ENCODE measurements around the gene FOSL2.

The FOSL2 gene

DNA sequence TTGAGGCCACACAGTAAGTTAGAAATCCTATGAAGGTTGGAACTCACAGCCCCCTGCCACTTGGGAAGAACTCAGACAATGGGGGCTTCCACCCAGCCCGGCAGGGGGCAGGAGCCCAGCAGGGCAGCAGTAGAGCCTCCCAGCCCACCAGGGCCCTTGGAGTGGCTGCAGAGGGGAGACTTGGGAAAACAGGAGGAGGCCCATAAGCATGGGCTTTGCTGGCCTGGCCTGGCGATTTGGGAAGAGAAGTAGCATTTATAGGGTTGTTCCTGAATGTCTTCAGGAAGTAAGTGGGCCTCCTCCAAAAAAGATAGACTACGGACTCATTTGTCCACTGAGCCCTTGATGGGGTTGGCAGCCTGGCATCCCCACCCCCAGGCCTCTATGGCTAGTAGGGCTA lies 17.4 kb upstream of the FOSL2 start:
- DNase-seq (ENCODE audit: low read depth), result no peak

DNA sequence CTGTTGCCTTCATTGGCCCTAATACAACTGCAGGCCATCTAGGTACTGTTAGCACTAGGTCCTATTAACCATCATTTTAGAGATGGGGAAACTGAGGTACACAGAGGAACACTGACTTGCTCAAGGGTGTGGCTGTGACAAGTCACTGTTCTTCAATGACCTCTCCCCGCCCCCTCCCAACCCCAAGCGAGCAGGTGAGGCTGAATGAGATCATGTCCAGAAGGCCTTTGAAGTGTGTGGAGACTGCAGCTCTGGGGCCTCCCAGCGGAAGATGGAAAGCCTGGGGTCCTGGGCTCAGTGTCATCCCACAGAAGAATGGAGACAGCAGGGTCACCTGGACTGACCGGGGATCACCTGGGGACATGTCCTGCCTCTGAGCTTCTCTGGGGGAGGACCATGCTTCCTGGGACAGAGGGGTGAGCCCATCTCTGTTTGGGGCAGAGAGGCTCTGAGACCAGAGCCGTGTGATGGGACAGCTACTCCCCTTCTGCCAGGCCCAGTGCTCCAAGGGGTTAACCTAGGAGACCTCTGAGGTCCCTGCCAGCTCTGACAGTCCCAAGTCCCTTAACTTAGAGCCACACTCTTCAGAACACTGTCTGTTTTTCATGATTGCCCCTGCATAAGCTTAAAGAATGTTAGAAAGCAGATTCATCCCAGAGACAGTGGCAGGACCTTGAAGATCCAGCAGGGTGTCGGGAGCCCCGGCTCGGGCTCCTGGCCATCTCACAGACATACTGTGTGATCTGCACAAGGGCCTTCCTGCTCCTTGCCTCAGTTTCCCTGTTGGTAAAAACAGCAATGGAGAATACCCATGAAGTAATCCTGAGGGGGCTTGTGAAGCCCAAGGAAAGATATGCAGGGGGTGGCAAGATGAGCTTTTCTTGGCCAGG lies 16.7 kb upstream of the FOSL2 start:
- DNase-seq (ENCODE audit: low read depth), result no peak

GRCh38 chr2:28377195-28377816 lies 15.4 kb upstream of the FOSL2 start:
- DNase-seq (ENCODE audit: low read depth), result no peak

GRCh38 chr2:28377984-28378678 lies 14.5 kb upstream of the FOSL2 start:
- no peak for DNase-seq (ENCODE audit: low read depth)

- no peak for DNase-seq (ENCODE audit: low read depth)
Measured at GRCh38 chr2:28378679-28379584, 13.7 kb upstream of the FOSL2 start.

DNA sequence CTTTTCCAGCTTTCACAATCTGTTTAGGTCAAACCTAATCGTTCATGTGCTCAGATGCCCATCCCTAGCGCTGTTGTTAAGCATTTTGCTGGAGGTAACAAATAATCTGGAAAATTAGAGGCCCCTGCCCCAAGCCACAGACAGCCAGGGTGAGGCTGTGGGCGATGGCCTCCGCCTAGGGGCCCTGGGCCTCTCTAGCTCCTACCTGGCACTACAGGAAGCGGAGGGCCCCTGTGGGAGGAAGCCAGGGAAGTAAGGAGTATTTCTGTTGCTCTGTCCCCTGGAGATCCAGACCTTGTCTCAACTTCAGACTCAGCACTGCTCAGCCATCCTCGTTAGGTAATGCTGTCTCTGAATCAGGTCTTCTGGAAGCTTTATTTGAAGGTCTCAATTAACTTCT lies 12.4 kb upstream of the FOSL2 start:
- DNase-seq (ENCODE audit: low read depth), result no peak

GRCh38 chr2:28381225-28382180 lies 11.2 kb upstream of the FOSL2 start:
- no peak for DNase-seq (ENCODE audit: low read depth)

DNA sequence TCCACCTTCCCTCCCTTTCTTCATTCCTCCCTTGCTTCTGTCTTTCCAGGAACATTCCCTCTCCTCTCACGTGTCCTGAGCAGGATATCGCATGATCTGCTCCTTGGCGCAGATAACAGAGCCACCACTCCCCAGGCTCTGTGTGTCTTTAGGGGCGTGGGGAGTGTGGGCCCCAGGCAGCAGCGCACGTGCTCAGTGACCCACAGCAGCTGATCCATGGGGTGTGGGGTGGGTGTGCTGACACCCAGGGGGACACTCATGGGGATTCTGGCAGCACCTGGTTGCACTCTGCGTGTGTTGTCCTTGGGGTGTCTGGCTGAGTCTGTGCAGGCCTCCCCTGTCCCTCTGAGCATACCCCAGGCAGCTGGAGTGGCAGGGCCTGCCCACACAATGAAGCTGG lies 9.9 kb upstream of the FOSL2 start:
- no peak for DNase-seq (ENCODE audit: low read depth)

DNA sequence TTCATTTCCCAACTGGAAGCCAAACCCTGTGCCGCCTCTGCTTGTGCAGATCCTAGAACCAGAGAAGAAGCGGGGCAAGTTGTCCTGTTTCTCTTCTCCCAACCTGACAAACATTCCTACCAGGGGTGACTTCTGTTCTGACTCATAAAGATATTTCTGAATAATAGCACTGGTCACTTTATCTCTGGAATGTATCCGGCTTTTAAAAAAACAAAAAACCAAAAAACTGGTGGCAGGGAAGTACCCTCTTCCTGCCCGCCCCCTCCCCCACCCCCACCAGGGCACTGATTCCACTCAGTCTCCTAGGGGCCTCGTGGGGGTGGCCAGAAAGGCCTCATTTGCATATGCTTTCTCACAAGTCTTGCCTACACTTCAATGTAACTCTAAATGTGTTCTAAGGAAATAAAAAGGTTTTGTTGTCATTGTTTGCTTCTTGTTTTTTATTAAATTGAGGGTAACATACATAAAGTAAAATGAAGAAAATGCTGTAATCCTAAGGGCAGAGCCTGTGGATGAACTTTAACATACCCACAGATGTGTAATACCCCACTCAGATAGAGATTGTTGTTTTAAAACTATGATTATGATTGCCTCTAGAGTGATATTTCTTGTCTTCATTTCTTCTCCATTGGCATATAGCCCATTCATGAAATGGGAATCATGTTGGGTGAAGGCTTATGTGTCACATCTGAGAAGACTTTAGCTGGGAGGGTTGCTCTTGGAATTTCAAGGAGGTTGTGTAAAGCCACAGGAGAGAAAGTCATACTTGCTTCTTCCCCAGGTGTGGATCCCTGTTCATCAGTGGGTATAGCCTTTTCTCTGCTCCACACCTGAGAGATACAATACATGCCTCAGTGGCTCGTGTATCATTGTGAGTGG lies 5.3 kb upstream of the FOSL2 start:
- DNase-seq (ENCODE audit: low read depth), result no peak

DNA sequence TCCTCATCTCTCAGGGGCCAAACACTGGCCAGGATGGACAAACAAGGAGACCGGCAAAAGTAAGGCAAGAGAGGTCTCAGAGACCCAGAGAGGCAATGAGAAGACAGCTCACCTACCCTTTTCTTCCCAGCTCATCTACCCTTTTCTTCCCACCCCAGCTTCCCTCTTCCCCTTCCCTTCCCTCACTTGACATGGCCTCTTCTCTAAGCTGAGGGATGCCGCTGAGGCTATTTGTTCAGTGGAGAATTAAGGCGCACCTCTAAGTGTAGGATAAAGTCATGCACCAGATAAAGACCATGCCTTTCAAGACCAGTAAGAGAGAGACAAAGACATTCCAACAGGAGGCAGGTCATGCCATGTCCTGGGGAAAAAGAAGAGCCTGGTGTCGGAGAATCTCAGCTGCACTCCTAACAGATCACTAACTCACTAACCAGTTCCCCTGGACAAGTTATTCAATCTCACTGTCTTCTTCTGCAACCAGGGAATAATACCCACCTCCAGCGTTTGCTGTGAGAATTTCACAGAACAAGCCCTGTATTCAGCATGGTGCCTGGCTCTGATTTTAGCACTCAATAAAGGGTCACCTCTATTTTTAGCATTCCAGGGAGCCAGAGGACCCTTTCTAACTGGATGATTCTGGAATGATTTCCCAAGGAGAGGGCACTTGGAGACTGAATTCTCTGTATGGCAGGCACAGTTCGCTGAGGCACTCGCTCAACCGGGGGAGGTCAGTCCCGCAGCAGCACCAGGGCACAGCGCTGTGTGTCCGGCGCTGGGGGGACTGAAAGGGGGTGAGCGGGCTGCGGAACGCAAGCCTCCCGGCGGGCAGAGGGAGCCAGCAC lies 3.0 kb upstream of the FOSL2 start:
- no peak for DNase-seq (ENCODE audit: low read depth)

- peak; percentile 85 for DNase-seq (ENCODE audit: low read depth)
Measured at GRCh38 chr2:28390241-28390745, 2.4 kb upstream of the FOSL2 start.

- no peak for DNase-seq (ENCODE audit: low read depth)
Measured at GRCh38 chr2:28390746-28391563, 1.7 kb upstream of the FOSL2 start.

DNA sequence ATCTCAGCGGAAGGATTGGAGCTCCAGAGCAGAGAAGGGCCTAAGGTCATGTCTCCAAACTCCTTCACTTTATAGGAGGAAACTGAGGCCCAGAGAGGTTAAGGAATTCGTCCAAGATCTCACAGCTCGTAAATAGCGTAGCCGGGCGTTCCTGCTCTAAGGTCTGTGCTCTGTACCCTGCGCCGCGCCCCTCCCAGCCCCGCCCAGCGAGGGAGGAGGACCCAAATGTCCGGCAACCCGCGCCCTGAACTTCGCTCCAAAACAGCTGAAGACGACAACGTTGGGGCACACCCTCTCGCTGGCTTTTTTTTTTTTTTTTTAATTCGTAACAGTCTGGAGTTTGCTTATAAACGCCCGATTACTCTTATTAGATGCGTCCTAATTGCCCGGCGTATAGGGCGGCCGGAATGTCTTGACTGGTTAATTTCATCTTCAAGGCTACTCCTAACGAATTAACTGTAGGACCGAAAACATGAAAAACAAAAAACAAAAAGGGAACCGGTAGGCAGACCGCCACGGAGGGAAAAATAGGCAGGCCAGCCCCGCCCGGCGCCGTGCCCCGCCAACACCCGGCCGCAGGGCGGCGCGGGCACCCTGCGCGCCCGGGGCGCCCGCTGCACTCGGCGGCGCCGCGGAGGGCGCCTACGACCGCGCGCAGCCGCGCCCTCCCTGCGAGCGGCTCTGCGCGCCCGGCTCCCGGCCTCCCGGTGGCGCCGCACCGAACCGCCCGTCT lies 928 bp upstream of the FOSL2 start:
- peak; percentile 53 for DNase-seq (ENCODE audit: low read depth)

DNA sequence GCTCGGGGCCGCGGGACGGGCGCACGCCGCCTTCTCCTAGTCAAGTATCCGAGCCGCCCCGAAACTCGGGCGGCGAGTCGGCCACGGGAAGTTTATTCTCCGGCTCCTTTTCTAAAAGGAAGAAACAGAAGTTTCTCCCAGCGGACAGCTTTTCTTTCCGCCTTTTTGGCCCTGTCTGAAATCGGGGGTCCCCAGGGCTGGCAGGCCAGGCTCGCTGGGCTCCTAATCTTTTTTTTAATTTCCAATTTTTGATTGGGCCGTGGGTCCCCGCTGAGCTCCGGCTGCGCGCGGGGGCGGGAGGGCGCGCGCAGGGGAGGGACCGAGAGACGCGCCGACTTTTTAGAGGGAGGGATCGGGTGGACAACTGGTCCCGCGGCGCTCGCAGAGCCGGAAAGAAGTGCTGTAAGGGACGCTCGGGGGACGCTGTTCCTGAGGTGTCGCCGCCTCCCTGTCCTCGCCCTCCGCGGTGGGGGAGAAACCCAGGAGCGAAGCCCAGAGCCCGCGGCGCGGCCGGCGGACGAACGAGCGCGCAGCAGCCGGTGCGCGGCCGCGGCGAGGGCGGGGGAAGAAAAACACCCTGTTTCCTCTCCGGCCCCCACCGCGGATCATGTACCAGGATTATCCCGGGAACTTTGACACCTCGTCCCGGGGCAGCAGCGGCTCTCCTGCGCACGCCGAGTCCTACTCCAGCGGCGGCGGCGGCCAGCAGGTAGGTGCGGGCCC lies 617 bp downstream of the FOSL2 start:
- DNase-seq (ENCODE audit: low read depth), result no peak

DNA sequence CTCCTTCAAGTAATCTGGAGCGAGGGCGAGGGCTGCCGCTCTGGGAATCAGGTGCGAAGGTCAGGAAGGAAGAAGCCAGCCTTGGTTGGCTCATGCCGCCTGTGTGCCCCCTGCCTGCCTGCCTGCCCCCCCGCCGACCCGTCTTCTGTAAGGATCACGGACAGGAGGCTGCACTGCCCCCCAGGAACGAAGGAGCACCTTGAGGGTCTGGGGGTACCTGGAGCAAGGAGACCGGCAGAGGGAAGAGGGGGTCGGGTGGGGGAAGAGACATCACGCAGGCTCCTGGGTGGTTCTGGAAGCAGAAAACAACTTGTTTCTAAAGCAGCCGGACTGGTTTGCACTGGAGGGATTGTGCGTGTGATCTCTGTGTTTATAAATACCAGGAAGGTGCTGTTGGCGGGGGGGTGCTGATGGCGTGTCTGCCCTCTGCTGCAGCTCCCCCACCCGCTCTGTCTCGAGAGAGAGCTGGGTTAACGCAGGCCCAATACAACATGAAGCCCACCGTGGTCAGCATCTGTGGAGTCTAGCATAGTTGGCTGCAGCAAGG lies 1.7 kb downstream of the FOSL2 start:
- no peak for DNase-seq (ENCODE audit: low read depth)

- DNase-seq (ENCODE audit: low read depth), result no peak
Measured at GRCh38 chr2:28394997-28395333, 2.3 kb downstream of the FOSL2 start.
